ENCODE measurements around the gene PKLR. TPM values are rescaled to one million over a fixed set of nuclear protein-coding genes. Genes with fewer than 3 reads are reported as not detected.

PKLR gene
- total and polyA plus RNA-seq, 2 donors (not counting 3 experiments of a cell fraction or from before 2014, with no cell fraction given), result not detected

DNA sequence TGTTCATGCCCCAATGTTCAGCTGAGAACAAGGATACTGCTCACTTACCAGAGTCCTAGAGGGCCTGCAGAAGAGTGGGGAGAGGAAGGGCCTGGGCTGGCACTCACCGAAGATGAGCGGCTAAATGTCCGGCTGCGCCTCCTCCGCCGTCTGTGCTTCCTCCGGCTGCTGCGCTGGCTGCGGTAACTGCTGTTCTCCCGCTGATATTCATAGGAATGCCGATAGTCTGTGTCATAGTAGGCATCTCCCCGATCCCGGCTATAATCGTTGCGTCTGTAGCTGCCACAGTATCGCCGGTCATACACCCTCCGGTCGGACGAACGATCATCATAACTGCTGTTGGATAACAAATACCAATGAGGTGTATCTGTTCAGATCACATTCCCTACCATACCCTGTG lies 31.9 kb downstream of the PKLR start:
- Histone ChIP-seq H4K20me1 (replicated peaks; ENCODE audit: control insufficient read depth, extremely low read depth, insufficient read depth, low read length) (no peaks in the 10 kb centered on the region), H3K27ac (ENCODE audit: insufficient read depth, low read depth, low read length) (no peak overlapping the region), H3K9me1 (replicated peaks; ENCODE audit: control insufficient read depth, extremely low read depth, insufficient read depth, low read length) (no peaks in the 10 kb centered on the region), H3K9ac (replicated peaks; ENCODE audit: extremely low read depth, insufficient read depth, low read length) (no peak overlapping the region), H3K27me3 (ENCODE audit: control insufficient read depth in 2 of 2, insufficient read depth in 2 of 2, low read length in 2 of 2) (no peaks in the 10 kb centered on the region), H3K4me1 (ENCODE audit: control insufficient read depth, extremely low read depth, insufficient read depth, low read length) (peaks cover 11% of the 10 kb centered on the region), H3K4me2 (ENCODE audit: insufficient read depth, low read length) (no peak overlapping the region), H2AFZ (ENCODE audit: low read depth, low read length) (no peak overlapping the region), H3K9me3 (replicated peaks; ENCODE audit: control insufficient read depth, insufficient read depth, low read length) (no peaks in the 10 kb centered on the region), H3K4me3 (replicated peaks in 1 of 3; ENCODE audit: insufficient read depth in 1 of 3, low read depth in 1 of 3, low read length in 3 of 3) (no peak overlapping the region), H3K79me2 (ENCODE audit: control insufficient read depth, insufficient read depth, low read length) (peaks cover 26% of the 10 kb centered on the region), H3K36me3 (ENCODE audit: control insufficient read depth in 2 of 2, extremely low read depth in 1 of 2, insufficient read depth in 2 of 2, low read length in 2 of 2) (peaks cover 29 to 40% of the 10 kb centered on the region in 2 experiments)
- intact Hi-C loops (cut with micrococcal nuclease), result no loop called here
- dilution Hi-C loops (cut with MboI; ENCODE audit: extremely low pct_ligation_motif_present, low sequenced_read_pairs), result no loop called here
- POLR2A ChIA-PET, result no interaction called here
- FAIRE-seq (no peak), DNase-seq (ENCODE audit: low read depth, low spot score) (no peak)
- CTCF ChIA-PET, result no interaction called here
- no TSS peak for BruUV-seq (replicated peaks)
- TF ChIP-seq MYC (IDR thresholded peaks at IDR 0.05; ENCODE audit: low read depth, low read length) (no peak), JUN (IDR thresholded peaks at IDR 0.05; ENCODE audit: borderline replicate concordance, insufficient read depth, insufficient read length, low read depth) (no peak), POLR2A (IDR thresholded peaks at IDR 0.05; ENCODE audit: low read depth, low read length) (no peak), POLR2AphosphoS5 (IDR thresholded peaks at IDR 0.05; ENCODE audit: insufficient read depth, low read depth, low read length) (no peak), GATA2 (IDR thresholded peaks at IDR 0.05; ENCODE audit: insufficient read depth, insufficient read length, low read depth, low read length) (no peak), EZH2 (IDR thresholded peaks at IDR 0.05; ENCODE audit: borderline replicate concordance, low read depth, low read length, severe bottlenecking) (no peak), FOS (IDR thresholded peaks at IDR 0.05; ENCODE audit: borderline replicate concordance, insufficient read depth, low read length) (no peak)
- TF ChIP-seq, protein P1, sequence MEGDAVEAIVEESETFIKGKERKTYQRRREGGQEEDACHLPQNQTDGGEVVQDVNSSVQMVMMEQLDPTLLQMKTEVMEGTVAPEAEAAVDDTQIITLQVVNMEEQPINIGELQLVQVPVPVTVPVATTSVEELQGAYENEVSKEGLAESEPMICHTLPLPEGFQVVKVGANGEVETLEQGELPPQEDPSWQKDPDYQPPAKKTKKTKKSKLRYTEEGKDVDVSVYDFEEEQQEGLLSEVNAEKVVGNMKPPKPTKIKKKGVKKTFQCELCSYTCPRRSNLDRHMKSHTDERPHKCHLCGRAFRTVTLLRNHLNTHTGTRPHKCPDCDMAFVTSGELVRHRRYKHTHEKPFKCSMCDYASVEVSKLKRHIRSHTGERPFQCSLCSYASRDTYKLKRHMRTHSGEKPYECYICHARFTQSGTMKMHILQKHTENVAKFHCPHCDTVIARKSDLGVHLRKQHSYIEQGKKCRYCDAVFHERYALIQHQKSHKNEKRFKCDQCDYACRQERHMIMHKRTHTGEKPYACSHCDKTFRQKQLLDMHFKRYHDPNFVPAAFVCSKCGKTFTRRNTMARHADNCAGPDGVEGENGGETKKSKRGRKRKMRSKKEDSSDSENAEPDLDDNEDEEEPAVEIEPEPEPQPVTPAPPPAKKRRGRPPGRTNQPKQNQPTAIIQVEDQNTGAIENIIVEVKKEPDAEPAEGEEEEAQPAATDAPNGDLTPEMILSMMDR (IDR thresholded peaks at IDR 0.05; ENCODE audit: extremely low read depth in 1 of 2, insufficient read depth in 1 of 2, low read depth in 1 of 2, low read length in 2 of 2), result no peak
